Heart left ventricle (tissue), 13 donors: ENCODE results near the gene ZNF512.

ENCODE experiments used
- POLR2A ChIP-seq, 2 donors: fragments of 450-650 bp; IDR thresholded peaks; one replicate each; pipeline ENCODE4 v1.6.1; 2017; ENCODE audit warnings: antibody characterized with exemption in 2 of 2, mild to moderate bottlenecking in 2 of 2, moderate library complexity in 2 of 2
- TF ChIP-seq, protein P1 (sequence below), 12 donors: fragments of 200-600 bp; sonication (generic) in 4 of 12; IDR thresholded peaks; one replicate each; pipeline versions ENCODE4 v1.5.0 to v1.8.0; 2018 to 2022; ENCODE audit warnings: antibody characterized with exemption in 12 of 12, mild to moderate bottlenecking in 5 of 12
- donor health status: ischemic (EF 13 %, LVEDD 7.1; RV severe dilation, severe dysfunction).
- donor health status: DM: no; HTN: yes; CAD: no.
- donor health status: DM: no; HTN: no; CAD: no.
- donor health status: ischemic (EF 25% LVEDD 6.9; RV normal size, moderate dysfunction).
- donor health status: ischemic (EF 25% LVEDD 5.7; RV mildly dilated, moderate dysfunction).
- donor health status: ischemic (EF 35%, LVEDD 5.7; RV mildly dilated, moderate dysfunction).
- donor health status: nonischemic (EF 11% LVEDD 7.7; RV severe dilation, severe dysfunction).
- donor health status: DM: yes; HTN: yes; CAD: no.
- donor health status: PGD.
- donor health status: ischemic (EF 29% LVEDD 5.4; RV normal size, mild dysfunction).
- donor health status: nonischemic (EF 23%, LVEDD 6.1; RV moderate dilation, normal function).

DNA sequence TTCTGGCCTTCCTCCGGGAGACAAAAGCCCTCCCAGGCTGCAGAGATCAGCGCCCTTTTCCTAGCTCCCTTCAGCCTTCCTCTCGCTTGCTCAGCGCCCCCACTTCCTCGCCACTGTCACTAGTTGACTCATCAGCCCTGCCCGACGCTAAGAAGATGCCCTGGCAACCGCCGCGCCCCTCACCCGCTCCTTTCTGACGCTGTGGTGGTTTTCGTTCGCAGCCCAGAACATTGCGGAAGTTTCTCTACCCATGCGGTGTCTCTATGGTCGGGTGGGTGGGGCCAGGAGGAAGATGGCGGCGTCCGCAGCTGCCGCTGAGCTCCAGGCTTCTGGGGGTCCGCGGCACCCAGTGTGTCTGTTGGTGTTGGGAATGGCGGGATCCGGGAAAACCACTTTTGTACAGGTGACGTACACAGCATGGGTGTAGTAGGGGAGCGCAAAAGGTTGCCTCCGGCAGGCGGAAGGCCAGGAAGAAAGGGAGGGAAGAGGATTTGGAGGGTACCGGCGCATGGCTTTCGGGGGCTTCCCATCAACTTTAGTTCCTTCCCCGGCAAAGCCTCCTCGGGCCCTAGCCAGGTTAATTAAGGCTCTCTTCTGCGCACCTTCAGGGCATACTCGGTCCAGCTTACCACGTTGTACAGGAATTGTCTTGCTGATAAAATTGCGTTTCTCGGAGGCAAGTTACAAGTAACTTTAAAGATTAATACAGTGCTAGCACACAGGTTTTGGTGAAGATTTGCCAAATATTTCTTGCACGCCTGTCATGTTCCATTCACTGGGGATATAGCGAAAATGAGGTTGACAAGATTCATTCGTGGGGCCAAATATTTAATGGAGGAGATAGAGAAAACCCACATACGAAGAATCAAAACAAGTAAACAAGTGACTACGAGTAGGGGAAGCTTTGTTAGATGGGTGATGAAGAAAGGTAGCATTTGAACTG, 46.2 kb downstream of the ZNF512 start, which contains the start of the genes CCDC121 and GPN1:
- TF ChIP-seq, protein P1, sequence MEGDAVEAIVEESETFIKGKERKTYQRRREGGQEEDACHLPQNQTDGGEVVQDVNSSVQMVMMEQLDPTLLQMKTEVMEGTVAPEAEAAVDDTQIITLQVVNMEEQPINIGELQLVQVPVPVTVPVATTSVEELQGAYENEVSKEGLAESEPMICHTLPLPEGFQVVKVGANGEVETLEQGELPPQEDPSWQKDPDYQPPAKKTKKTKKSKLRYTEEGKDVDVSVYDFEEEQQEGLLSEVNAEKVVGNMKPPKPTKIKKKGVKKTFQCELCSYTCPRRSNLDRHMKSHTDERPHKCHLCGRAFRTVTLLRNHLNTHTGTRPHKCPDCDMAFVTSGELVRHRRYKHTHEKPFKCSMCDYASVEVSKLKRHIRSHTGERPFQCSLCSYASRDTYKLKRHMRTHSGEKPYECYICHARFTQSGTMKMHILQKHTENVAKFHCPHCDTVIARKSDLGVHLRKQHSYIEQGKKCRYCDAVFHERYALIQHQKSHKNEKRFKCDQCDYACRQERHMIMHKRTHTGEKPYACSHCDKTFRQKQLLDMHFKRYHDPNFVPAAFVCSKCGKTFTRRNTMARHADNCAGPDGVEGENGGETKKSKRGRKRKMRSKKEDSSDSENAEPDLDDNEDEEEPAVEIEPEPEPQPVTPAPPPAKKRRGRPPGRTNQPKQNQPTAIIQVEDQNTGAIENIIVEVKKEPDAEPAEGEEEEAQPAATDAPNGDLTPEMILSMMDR (IDR thresholded peaks at IDR 0.05): no peak
- peak in 1 of 2 donors; percentile 54 for TF ChIP-seq POLR2A (IDR thresholded peaks at IDR 0.05)
